ENCODE measurements around the gene OR6C70.

GRCh38 chr12:55499231-55499630 lies 29.3 kb upstream of the OR6C70 start:
- TF ChIP-seq TCF12 (IDR thresholded peaks at IDR 0.05; ENCODE audit: low read depth) (no peak), RAD21 (IDR thresholded peaks at IDR 0.05; ENCODE audit: low read depth) (no peak), CEBPB (IDR thresholded peaks at IDR 0.05) (no peak), TAF1 (IDR thresholded peaks at IDR 0.05; ENCODE audit: low read depth) (no peak)
- TF ChIP-seq, protein P1, sequence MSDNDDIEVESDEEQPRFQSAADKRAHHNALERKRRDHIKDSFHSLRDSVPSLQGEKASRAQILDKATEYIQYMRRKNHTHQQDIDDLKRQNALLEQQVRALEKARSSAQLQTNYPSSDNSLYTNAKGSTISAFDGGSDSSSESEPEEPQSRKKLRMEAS (IDR thresholded peaks at IDR 0.05), result no peak
- TF ChIP-seq, protein P2, sequence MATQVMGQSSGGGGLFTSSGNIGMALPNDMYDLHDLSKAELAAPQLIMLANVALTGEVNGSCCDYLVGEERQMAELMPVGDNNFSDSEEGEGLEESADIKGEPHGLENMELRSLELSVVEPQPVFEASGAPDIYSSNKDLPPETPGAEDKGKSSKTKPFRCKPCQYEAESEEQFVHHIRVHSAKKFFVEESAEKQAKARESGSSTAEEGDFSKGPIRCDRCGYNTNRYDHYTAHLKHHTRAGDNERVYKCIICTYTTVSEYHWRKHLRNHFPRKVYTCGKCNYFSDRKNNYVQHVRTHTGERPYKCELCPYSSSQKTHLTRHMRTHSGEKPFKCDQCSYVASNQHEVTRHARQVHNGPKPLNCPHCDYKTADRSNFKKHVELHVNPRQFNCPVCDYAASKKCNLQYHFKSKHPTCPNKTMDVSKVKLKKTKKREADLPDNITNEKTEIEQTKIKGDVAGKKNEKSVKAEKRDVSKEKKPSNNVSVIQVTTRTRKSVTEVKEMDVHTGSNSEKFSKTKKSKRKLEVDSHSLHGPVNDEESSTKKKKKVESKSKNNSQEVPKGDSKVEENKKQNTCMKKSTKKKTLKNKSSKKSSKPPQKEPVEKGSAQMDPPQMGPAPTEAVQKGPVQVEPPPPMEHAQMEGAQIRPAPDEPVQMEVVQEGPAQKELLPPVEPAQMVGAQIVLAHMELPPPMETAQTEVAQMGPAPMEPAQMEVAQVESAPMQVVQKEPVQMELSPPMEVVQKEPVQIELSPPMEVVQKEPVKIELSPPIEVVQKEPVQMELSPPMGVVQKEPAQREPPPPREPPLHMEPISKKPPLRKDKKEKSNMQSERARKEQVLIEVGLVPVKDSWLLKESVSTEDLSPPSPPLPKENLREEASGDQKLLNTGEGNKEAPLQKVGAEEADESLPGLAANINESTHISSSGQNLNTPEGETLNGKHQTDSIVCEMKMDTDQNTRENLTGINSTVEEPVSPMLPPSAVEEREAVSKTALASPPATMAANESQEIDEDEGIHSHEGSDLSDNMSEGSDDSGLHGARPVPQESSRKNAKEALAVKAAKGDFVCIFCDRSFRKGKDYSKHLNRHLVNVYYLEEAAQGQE (IDR thresholded peaks at IDR 0.05; ENCODE audit: low read depth), result no peak
